HG02642 (cell line): ENCODE results near the gene DHX8.
A peak's percentile ranks its signal among the peaks of the same experiment; 100 is the strongest.

Experiments used
- ATAC-seq: cut with Tn5 transposase; IDR thresholded peaks from one replicate; pipeline ENCODE4 v1.9.1; 2021; ENCODE audit warnings: mild to moderate bottlenecking; ENCODE audit not compliant: unreplicated experiment, poor library complexity

The DHX8 gene

GRCh38 chr17:43543771-43544575 is 60.2 kb downstream of the DHX8 start:
- no peak for ATAC-seq

GRCh38 chr17:43545383-43545632 is 61.5 kb downstream of the DHX8 start:
- ATAC-seq = peak; percentile 20

GRCh38 chr17:43546319-43547188 is 62.8 kb downstream of the DHX8 start, which contains the start of gene ETV4:
Gene ETV4 (minus strand): TSS chr17:43546340. CDS start chr17:43545617, 723 bp downstream.
- ATAC-seq = peak; percentile 76

GRCh38 chr17:43547189-43547550 is 63.4 kb downstream of the DHX8 start:
- ATAC-seq = no peak

- no peak for ATAC-seq
Measured at GRCh38 chr17:43547659-43548256, 64.0 kb downstream of the DHX8 start.

- no peak for ATAC-seq
Measured at GRCh38 chr17:43548689-43549379, 65.1 kb downstream of the DHX8 start.

GRCh38 chr17:43549496-43549895 is 65.7 kb downstream of the DHX8 start:
- ATAC-seq = no peak

- ATAC-seq = no peak
Measured at GRCh38 chr17:43550754-43551153, 67.0 kb downstream of the DHX8 start.

- ATAC-seq = no peak
Measured at GRCh38 chr17:43552229-43552837, 68.6 kb downstream of the DHX8 start.

- no peak for ATAC-seq
Measured at GRCh38 chr17:43553573-43553972, 69.8 kb downstream of the DHX8 start.

- no peak for ATAC-seq
Measured at GRCh38 chr17:43554857-43555256, 71.1 kb downstream of the DHX8 start.

- ATAC-seq = no peak
Measured at GRCh38 chr17:43556292-43556691, 72.5 kb downstream of the DHX8 start.

- no peak for ATAC-seq
Measured at GRCh38 chr17:43558805-43559160, 75.0 kb downstream of the DHX8 start.

GRCh38 chr17:43559161-43559816 is 75.5 kb downstream of the DHX8 start:
- no peak for ATAC-seq

GRCh38 chr17:43560461-43561427 is 77.0 kb downstream of the DHX8 start:
- ATAC-seq = no peak

GRCh38 chr17:43562679-43563599 is 79.2 kb downstream of the DHX8 start:
- no peak for ATAC-seq
